H9 (cell line): Measurements from ENCODE around the gene LSM11. TPM values are rescaled to one million over a fixed set of nuclear protein-coding genes. Genes with fewer than 3 reads are reported as not detected.

ENCODE experiments used
- DNase-seq: peaks from one replicate; pipeline ENCODE4 v3.0.0-alpha.2; 2017
- H2AFZ ChIP-seq: one replicate; pipeline ENCODE4 v1.6.1; 2013; ENCODE audit warnings: mild to moderate bottlenecking, low read length, control low read depth, moderate library complexity
- H2AK5ac ChIP-seq: 2 replicates; pipeline ENCODE4 v1.6.1; 2013; ENCODE audit warnings: low read length, control low read depth, mixed read lengths; ENCODE audit not compliant: insufficient read length
- H2BK120ac ChIP-seq: one replicate; pipeline ENCODE4 v1.6.1; 2013; ENCODE audit warnings: low read depth, mild to moderate bottlenecking, low read length, control low read depth, inconsistent platforms; ENCODE audit not compliant: poor library complexity, severe bottlenecking
- H2BK12ac ChIP-seq: 2 replicates; pipeline ENCODE4 v1.6.1; 2013; ENCODE audit warnings: low read length, control low read depth, mixed read lengths, low read depth; ENCODE audit not compliant: insufficient read length
- H2BK15ac ChIP-seq: 2 replicates; pipeline ENCODE4 v1.6.1; 2013; ENCODE audit warnings: low read depth, low read length, control low read depth
- H2BK20ac ChIP-seq: one replicate; pipeline ENCODE4 v1.6.1; 2013; ENCODE audit warnings: low read depth, mild to moderate bottlenecking, low read length, control low read depth, inconsistent platforms; ENCODE audit not compliant: poor library complexity, severe bottlenecking
- H2BK5ac ChIP-seq: 2 replicates; pipeline ENCODE4 v1.6.1; 2013; ENCODE audit warnings: low read length, control low read depth, mixed read lengths; ENCODE audit not compliant: insufficient read length
- H3K14ac ChIP-seq: 2 replicates; pipeline ENCODE4 v1.6.1; 2013; ENCODE audit warnings: low read length, control low read depth; ENCODE audit not compliant: insufficient read depth
- H3K18ac ChIP-seq: 2 replicates; pipeline ENCODE4 v1.6.1; 2013; ENCODE audit warnings: low read depth, mild to moderate bottlenecking, mixed read lengths, low read length, control low read depth; ENCODE audit not compliant: insufficient read length
- H3K23ac ChIP-seq: 2 replicates; pipeline ENCODE4 v1.6.1; 2013; ENCODE audit warnings: low read length, control low read depth, mixed read lengths, low read depth; ENCODE audit not compliant: insufficient read length
- H3K23me2 ChIP-seq: 2 replicates; pipeline ENCODE4 v1.6.1; 2013; ENCODE audit warnings: low read depth, mild to moderate bottlenecking, mixed read lengths, low read length, control low read depth; ENCODE audit not compliant: insufficient read length, poor library complexity, severe bottlenecking
- H3K27ac ChIP-seq: 2 replicates; pipeline ENCODE4 v1.5.1; 2013; ENCODE audit warnings: low read length, control low read depth, mixed read lengths, low read depth; ENCODE audit not compliant: insufficient read length
- H3K27me3 ChIP-seq: 2 replicates; pipeline ENCODE4 v1.6.1; 2013; ENCODE audit warnings: low read length, control low read depth, inconsistent platforms; ENCODE audit not compliant: insufficient read depth
- H3K4ac ChIP-seq: 2 replicates; pipeline ENCODE4 v1.6.1; 2013; ENCODE audit warnings: low read depth, mild to moderate bottlenecking, control low read depth, inconsistent platforms, low read length, moderate library complexity
- H3K4me1 ChIP-seq: 2 replicates; pipeline ENCODE4 v1.6.1; 2013; ENCODE audit warnings: low read length, control low read depth, inconsistent platforms; ENCODE audit not compliant: insufficient read depth
- H3K4me2 ChIP-seq: 2 replicates; pipeline ENCODE4 v1.6.1; 2013; ENCODE audit warnings: low read length, control low read depth, mixed read lengths; ENCODE audit not compliant: insufficient read length, insufficient read depth
- H3K56ac ChIP-seq: 2 replicates; pipeline ENCODE4 v1.6.1; 2013; ENCODE audit warnings: low read depth, mild to moderate bottlenecking, mixed read lengths, low read length, control low read depth; ENCODE audit not compliant: insufficient read length
- H3K79me1 ChIP-seq: 2 replicates; pipeline ENCODE4 v1.6.1; 2013; ENCODE audit warnings: low read depth, mild to moderate bottlenecking, moderate library complexity, low read length, control low read depth, inconsistent platforms; ENCODE audit not compliant: insufficient read depth, poor library complexity, severe bottlenecking
- H3K79me2 ChIP-seq: 2 replicates; pipeline ENCODE4 v1.6.1; 2013; ENCODE audit warnings: low read length, control low read depth, inconsistent platforms; ENCODE audit not compliant: insufficient read depth
- H3K9ac ChIP-seq: 2 replicates; pipeline ENCODE4 v1.6.1; 2013; ENCODE audit warnings: low read length, control low read depth, mixed read lengths; ENCODE audit not compliant: insufficient read length; ENCODE audit errors: extremely low read depth
- H3K9me3 ChIP-seq: one replicate; pipeline ENCODE4 v1.6.1; 2013; ENCODE audit warnings: low read depth, low read length, inconsistent platforms; ENCODE audit not compliant: control insufficient read depth
- H3T11ph ChIP-seq: one replicate; pipeline ENCODE4 v1.6.1; 2013; ENCODE audit warnings: mild to moderate bottlenecking, low read length, control low read depth, inconsistent platforms
- H4K20me1 ChIP-seq: one replicate; pipeline ENCODE4 v1.6.1; 2013; ENCODE audit not compliant: control insufficient read depth, insufficient read length, insufficient read depth
- H4K5ac ChIP-seq: 2 replicates; pipeline ENCODE4 v1.6.1; 2013; ENCODE audit warnings: low read depth, mild to moderate bottlenecking, mixed read lengths, low read length, control low read depth; ENCODE audit not compliant: insufficient read length
- H4K8ac ChIP-seq: replicated peaks from 2 replicates; pipeline ENCODE4 v1.6.1; 2013; ENCODE audit warnings: low read length, control low read depth, mixed read lengths, low read depth; ENCODE audit not compliant: insufficient read length
- H4K91ac ChIP-seq: 2 replicates; pipeline ENCODE4 v1.6.1; 2013; ENCODE audit warnings: low read depth, mild to moderate bottlenecking, moderate library complexity, mixed read lengths, low read length, control low read depth; ENCODE audit not compliant: insufficient read length
- H3K27ac Mint-ChIP-seq, 3 experiments: 2 replicates in 2 of 3; 3 replicates in 1 of 3; pipeline ENCODE4 v1.8.0; 2020 to 2021; ENCODE audit warnings: mixed read lengths in 3 of 3, mild to moderate bottlenecking in 1 of 3, moderate library complexity in 1 of 3
- H3K27me3 Mint-ChIP-seq: 2 replicates; pipeline ENCODE4 v1.8.0; 2021; ENCODE audit warnings: low read depth, mild to moderate bottlenecking, moderate library complexity, mixed read lengths
- H3K36me3 Mint-ChIP-seq, 3 experiments: 2 replicates in 2 of 3; 3 replicates in 1 of 3; pipeline ENCODE4 v1.8.0; 2020 to 2021; ENCODE audit warnings: low read depth in 3 of 3, mixed read lengths in 3 of 3; ENCODE audit not compliant: insufficient read depth in 1 of 3
- H3K4me1 Mint-ChIP-seq, 2 experiments: 2 replicates each; pipeline ENCODE4 v1.8.0; 2020; ENCODE audit warnings: mixed read lengths in 2 of 2
- H3K4me3 Mint-ChIP-seq, 2 experiments: 2 replicates in 1 of 2; 3 replicates in 1 of 2; pipeline ENCODE4 v1.8.0; 2020 to 2021; ENCODE audit warnings: mild to moderate bottlenecking in 2 of 2, mixed read lengths in 2 of 2, moderate library complexity in 1 of 2
- H3K9me3 Mint-ChIP-seq, 2 experiments: 2 replicates in 1 of 2; 3 replicates in 1 of 2; pipeline ENCODE4 v1.8.0; 2020; ENCODE audit warnings: mild to moderate bottlenecking in 2 of 2, mixed read lengths in 2 of 2, moderate library complexity in 1 of 2
- WGBS: extraction: QIAGEN DNeasy Blood & Tissue Kit; methylation state at CpG from one replicate; pipeline ENCODE4 v1.1.7; 2013; ENCODE audit warnings: missing lambda C conversion rate, low lambda C conversion rate, mixed read lengths; ENCODE audit not compliant: insufficient read length; ENCODE audit errors: extremely low coverage; 5-methylcytosine and 5-hydroxymethylcytosine counted together
- total RNA-seq: library from RNA; stranded (reverse); gene quantifications from 2 replicates; pipeline ENCODE4 v1.2.1, GENCODE V29; 2021
- TF ChIP-seq, protein P1 (sequence below): fragments of 200-600 bp; sonication (generic); conservative IDR thresholded peaks from 3 replicates; pipeline ENCODE4 v1.8.0; 2021; ENCODE audit warnings: antibody characterized with exemption, mild to moderate bottlenecking

Gene LSM11
- total RNA-seq, 1 experiment from 2014 or later: 4.7 TPM

DNA sequence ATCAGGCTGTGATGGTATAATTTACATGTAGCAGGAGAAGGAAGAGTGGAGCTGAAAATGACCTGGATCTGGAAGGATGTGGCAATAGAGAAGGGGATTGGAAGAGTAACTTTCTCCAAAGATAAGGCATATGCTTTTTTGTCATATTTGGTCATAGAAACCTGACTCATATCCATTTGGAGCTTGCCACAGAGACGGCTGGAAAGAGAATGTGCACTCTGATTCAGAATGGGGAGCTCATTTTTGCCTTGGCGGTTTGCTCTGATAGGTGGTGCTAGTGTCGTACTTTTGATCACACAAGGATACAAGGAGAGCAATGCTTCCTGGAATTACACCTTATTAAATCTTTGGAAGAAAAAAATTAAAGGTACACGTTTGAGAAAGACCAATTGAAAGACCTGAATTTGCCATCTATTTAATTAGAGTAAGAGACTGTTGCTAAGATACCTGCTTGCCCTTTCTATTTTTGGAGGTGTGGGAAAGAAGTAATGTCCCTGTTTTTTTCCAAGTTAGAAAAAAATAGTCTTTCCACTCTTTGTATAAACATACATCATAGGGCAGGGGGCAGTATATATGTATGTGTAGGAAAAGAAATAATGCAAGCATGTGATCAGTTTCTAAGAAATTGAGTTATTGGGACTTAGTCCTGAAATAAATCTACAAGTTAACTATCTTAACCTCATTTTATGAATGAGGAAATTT lies 5.4 kb downstream of the LSM11 start:
- Histone ChIP-seq H3K18ac (no peak overlapping the region), H3K56ac (no peak overlapping the region), H4K5ac (no peak overlapping the region), H3K4ac (no peak overlapping the region), H3K14ac (no peak overlapping the region), H3K23me2 (peaks cover 6% of the 10 kb centered on the region), H3K27me3 (peaks cover 7% of the 10 kb centered on the region), H2BK120ac (no peak overlapping the region), H2BK15ac (no peak overlapping the region), H2BK12ac (no peak overlapping the region), H3K27ac (no peak overlapping the region), H3K4me1 (no peaks in the 10 kb centered on the region), H4K91ac (no peak overlapping the region), H3T11ph (no peak overlapping the region), H2BK20ac (no peak overlapping the region), H3K9me3 (no peaks in the 10 kb centered on the region), H3K79me1 (no peaks in the 10 kb centered on the region), H3K23ac (no peak overlapping the region), H2AK5ac (no peak overlapping the region), H3K79me2 (no peaks in the 10 kb centered on the region), H2BK5ac (no peak overlapping the region), H3K9ac (no peak overlapping the region), H3K4me2 (no peak overlapping the region), H2AFZ (no peak overlapping the region), H4K20me1 (no peaks in the 10 kb centered on the region), H4K8ac (no peak overlapping the region)
- TF ChIP-seq, protein P1, sequence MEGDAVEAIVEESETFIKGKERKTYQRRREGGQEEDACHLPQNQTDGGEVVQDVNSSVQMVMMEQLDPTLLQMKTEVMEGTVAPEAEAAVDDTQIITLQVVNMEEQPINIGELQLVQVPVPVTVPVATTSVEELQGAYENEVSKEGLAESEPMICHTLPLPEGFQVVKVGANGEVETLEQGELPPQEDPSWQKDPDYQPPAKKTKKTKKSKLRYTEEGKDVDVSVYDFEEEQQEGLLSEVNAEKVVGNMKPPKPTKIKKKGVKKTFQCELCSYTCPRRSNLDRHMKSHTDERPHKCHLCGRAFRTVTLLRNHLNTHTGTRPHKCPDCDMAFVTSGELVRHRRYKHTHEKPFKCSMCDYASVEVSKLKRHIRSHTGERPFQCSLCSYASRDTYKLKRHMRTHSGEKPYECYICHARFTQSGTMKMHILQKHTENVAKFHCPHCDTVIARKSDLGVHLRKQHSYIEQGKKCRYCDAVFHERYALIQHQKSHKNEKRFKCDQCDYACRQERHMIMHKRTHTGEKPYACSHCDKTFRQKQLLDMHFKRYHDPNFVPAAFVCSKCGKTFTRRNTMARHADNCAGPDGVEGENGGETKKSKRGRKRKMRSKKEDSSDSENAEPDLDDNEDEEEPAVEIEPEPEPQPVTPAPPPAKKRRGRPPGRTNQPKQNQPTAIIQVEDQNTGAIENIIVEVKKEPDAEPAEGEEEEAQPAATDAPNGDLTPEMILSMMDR: no peak
- no peak for DNase-seq
- peaks cover 8 to 11% of the 10 kb centered on the region in 2 experiments for H3K4me1 Mint-ChIP-seq
- peaks cover 0 to 5% (median 3%) of the 10 kb centered on the region in 3 experiments; a peak in 2 of 7 replicates for H3K36me3 Mint-ChIP-seq
- no peaks in the 10 kb centered on the region for H3K9me3 Mint-ChIP-seq
- WGBS: no CpG with 5 or more reads among the region's 4 CpGs
- H3K27ac Mint-ChIP-seq: no peak overlapping the region
- no peak overlapping the region for H3K4me3 Mint-ChIP-seq
- peaks cover 16% of the 10 kb centered on the region for H3K27me3 Mint-ChIP-seq
